HG03460 (cell line): ENCODE data around the gene FNDC8.
"Not testable (repeated sequence)": the region's sequence is repeated elsewhere in the genome, so short reads cannot be mapped to it uniquely, and the experiment has no call there.

Experiments used
- ATAC-seq: cut with Tn5 transposase; IDR thresholded peaks from one replicate; pipeline ENCODE4 v1.9.1; 2021; ENCODE audit not compliant: unreplicated experiment

Gene FNDC8

GRCh38 chr17:35121315-35121714 is at the start of gene FNDC8:
Gene FNDC8, plus strand, starts transcription at chr17:35121615. Its CDS starts 79 bp downstream, at chr17:35121694.
- ATAC-seq, result no peak

GRCh38 chr17:35073183-35073790 is 48.1 kb upstream of the FNDC8 start:
- no peak for ATAC-seq

GRCh38 chr17:35073991-35074627 is 47.3 kb upstream of the FNDC8 start:
- no peak for ATAC-seq

GRCh38 chr17:35074711-35075707 is 46.4 kb upstream of the FNDC8 start:
- ATAC-seq, result no peak

GRCh38 chr17:35076874-35077273 is 44.5 kb upstream of the FNDC8 start:
- ATAC-seq, result no peak

GRCh38 chr17:35079547-35080423 is 41.6 kb upstream of the FNDC8 start:
- no peak for ATAC-seq

- ATAC-seq, result no peak
These were observed 40.9 kb upstream of the FNDC8 start for GRCh38 chr17:35080536-35080935.

GRCh38 chr17:35081638-35082037 is 39.8 kb upstream of the FNDC8 start:
- ATAC-seq, result no peak

GRCh38 chr17:35082073-35082657 is 39.2 kb upstream of the FNDC8 start:
- no peak for ATAC-seq

- ATAC-seq, result no peak
These were observed 38.3 kb upstream of the FNDC8 start for GRCh38 chr17:35083071-35083470.

GRCh38 chr17:35084987-35085386 is 36.4 kb upstream of the FNDC8 start:
- no peak for ATAC-seq

- no peak for ATAC-seq
These were observed 35.3 kb upstream of the FNDC8 start for GRCh38 chr17:35086164-35086563.

- no peak for ATAC-seq
These were observed 34.4 kb upstream of the FNDC8 start for GRCh38 chr17:35086931-35087573.

GRCh38 chr17:35087731-35088355 is 33.6 kb upstream of the FNDC8 start:
- ATAC-seq, result no peak

GRCh38 chr17:35088356-35088880 is 33.0 kb upstream of the FNDC8 start:
- peak; percentile 7 for ATAC-seq

- ATAC-seq, result peak; percentile 62
These were observed 32.4 kb upstream of the FNDC8 start for GRCh38 chr17:35088881-35089585.

GRCh38 chr17:35089586-35090296 is 31.7 kb upstream of the FNDC8 start:
- ATAC-seq, result peak; percentile 6

- ATAC-seq, result not testable (repeated sequence)
These were observed 30.7 kb upstream of the FNDC8 start for GRCh38 chr17:35090707-35091106.
